ENCODE results near the gene OSER1.

The OSER1 gene

GRCh38 chr20:44207126-44207723, 3.3 kb downstream of the OSER1 start:
- peak overlapping the region; percentile 99 for H3K27ac ChIP-seq
- TF ChIP-seq, protein P1, sequence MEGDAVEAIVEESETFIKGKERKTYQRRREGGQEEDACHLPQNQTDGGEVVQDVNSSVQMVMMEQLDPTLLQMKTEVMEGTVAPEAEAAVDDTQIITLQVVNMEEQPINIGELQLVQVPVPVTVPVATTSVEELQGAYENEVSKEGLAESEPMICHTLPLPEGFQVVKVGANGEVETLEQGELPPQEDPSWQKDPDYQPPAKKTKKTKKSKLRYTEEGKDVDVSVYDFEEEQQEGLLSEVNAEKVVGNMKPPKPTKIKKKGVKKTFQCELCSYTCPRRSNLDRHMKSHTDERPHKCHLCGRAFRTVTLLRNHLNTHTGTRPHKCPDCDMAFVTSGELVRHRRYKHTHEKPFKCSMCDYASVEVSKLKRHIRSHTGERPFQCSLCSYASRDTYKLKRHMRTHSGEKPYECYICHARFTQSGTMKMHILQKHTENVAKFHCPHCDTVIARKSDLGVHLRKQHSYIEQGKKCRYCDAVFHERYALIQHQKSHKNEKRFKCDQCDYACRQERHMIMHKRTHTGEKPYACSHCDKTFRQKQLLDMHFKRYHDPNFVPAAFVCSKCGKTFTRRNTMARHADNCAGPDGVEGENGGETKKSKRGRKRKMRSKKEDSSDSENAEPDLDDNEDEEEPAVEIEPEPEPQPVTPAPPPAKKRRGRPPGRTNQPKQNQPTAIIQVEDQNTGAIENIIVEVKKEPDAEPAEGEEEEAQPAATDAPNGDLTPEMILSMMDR (conservative IDR thresholded peaks at IDR 0.05): no peak

DNA sequence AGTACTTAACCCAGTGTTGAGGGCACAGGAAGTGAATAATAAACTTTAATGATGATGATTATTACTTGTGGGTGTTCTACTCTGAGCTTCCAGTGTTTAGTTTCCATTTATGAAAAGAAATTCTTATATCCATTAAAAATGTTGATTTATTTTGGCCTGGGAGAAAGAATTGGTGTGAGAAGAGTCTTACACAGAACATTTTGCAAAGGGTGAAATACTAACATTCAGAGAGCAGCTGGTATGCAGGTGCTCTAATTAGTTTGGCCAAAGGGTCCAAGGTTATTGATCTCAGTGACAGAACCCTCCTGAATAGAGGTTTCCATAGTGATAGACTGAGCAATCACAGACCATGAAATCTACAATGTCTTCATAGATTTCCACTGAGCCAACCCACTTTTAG, 4.4 kb downstream of the OSER1 start:
- peak overlapping the region; percentile 86; the same call in 1 of the 2 replicates for H3K27ac ChIP-seq
- TF ChIP-seq, protein P1 (conservative IDR thresholded peaks at IDR 0.05): no peak

DNA sequence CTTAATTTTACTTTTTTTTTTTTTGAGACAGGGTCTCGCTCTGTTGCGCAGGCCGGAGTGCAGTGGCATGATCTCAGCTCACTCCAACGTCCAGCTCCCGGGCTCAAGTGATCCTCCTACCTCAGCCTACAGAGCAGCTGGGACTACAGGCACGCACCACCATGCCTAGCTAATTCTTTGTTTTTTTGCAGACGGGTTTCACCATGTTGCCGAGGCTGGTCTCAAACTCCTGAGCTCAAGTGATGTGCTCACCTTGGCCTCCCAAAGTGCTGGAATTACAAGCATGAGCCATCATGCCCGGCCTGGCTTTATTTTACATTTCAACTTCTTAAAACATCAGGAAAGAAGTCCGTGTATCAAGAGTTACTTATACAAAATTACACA, 5.7 kb downstream of the OSER1 start:
- H3K27ac ChIP-seq: peak overlapping the region; percentile 86
- TF ChIP-seq, protein P1 (conservative IDR thresholded peaks at IDR 0.05): no peak

- TF ChIP-seq, protein P1 (conservative IDR thresholded peaks at IDR 0.05): no peak
- peak overlapping the region; percentile 86 for H3K27ac ChIP-seq
These were observed 6.3 kb downstream of the OSER1 start for GRCh38 chr20:44204156-44204831.

GRCh38 chr20:44203161-44203560, 7.4 kb downstream of the OSER1 start:
- H3K27ac ChIP-seq: peak overlapping the region; percentile 86
- TF ChIP-seq, protein P1 (conservative IDR thresholded peaks at IDR 0.05): no peak

DNA sequence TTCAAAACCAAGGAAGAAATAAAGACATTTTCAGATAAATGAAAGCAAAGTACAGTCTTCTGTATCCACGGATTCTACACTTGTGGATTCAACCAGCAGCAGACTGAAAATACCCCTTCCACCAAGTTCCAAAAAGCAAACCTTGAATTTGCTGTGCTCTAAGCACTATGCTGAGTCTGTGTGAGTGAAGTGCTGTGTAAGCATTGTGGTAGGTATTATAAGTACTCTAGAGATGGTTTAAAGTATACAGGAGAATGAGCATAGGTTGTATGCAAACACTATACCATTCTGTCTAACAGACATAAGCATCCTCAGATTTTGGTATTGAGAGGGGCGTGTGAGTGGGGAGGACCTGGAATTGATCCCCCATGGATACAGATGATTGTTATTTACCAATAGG, 9.6 kb downstream of the OSER1 start:
- TF ChIP-seq, protein P1 (conservative IDR thresholded peaks at IDR 0.05): no peak
- no peak overlapping the region for H3K27ac ChIP-seq

GRCh38 chr20:44200371-44200770, 10.2 kb downstream of the OSER1 start:
- TF ChIP-seq, protein P1 (conservative IDR thresholded peaks at IDR 0.05): no peak
- H3K27ac ChIP-seq: no peak overlapping the region
